Measurements from ENCODE around the gene KRTAP2-3.
"Not testable (repeated sequence)": the region's sequence is repeated elsewhere in the genome, so short reads cannot be mapped to it uniquely, and the experiment has no call there.

KRTAP2-3 gene

DNA sequence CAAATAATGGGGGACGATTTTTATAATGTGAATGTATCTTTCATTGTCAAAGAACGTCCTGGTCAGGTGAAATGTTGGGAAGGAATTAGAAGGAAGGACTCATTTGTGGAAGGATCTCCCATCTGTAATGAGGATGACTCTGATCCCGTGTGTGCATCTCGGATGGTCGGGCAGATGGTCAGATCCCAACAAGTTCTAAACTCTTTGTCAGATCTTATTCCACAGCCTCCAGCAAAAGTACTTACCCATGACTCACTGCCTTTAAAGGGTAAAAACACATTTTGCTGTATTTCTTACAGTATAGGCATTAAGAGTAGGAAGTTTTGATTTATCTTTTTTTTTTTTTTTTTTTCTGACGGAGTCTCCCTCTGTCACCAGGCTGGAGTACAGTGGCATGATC, 38.6 kb upstream of the KRTAP2-3 start:
- DNase-seq (ENCODE audit: low read depth) = no peak
- H3K4me3 ChIP-seq (ENCODE audit: low read depth, low read length) = no peak overlapping the region
- TF ChIP-seq, protein P1, sequence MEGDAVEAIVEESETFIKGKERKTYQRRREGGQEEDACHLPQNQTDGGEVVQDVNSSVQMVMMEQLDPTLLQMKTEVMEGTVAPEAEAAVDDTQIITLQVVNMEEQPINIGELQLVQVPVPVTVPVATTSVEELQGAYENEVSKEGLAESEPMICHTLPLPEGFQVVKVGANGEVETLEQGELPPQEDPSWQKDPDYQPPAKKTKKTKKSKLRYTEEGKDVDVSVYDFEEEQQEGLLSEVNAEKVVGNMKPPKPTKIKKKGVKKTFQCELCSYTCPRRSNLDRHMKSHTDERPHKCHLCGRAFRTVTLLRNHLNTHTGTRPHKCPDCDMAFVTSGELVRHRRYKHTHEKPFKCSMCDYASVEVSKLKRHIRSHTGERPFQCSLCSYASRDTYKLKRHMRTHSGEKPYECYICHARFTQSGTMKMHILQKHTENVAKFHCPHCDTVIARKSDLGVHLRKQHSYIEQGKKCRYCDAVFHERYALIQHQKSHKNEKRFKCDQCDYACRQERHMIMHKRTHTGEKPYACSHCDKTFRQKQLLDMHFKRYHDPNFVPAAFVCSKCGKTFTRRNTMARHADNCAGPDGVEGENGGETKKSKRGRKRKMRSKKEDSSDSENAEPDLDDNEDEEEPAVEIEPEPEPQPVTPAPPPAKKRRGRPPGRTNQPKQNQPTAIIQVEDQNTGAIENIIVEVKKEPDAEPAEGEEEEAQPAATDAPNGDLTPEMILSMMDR (IDR thresholded peaks at IDR 0.05; ENCODE audit: low read depth, low read length, missing control alignments) = no peak

DNA sequence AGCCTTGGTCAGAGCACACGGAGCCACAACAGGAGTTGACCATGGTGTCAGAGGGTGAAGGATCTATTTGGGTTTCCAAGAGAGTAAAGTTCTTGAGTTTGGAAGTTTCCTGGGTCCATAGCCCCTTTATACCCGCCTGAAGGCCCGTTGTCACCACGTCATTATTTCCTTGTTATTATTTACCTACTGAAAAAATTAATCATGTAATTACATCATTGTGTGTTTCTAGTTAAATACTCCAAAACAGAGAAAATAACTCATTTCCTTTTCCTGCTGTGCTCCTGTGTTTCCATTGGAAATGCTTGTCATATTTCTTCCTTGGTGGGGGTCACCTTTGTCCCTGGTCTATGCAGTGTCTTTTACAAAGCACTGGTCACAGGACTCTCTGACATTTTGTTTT, 38.1 kb upstream of the KRTAP2-3 start, which contains the start of gene KRTAP4-8:
KRTAP4-8 (minus strand) TSS at position 101 of the 400 bp plus-strand sequence; CDS start at position 43, 58 bp downstream.
- no peak for DNase-seq (ENCODE audit: low read depth)
- H3K4me3 ChIP-seq (ENCODE audit: low read depth, low read length) = no peak within 1 kb of the TSS
- TF ChIP-seq, protein P1 (IDR thresholded peaks at IDR 0.05; ENCODE audit: low read depth, low read length, missing control alignments) = no peak

DNA sequence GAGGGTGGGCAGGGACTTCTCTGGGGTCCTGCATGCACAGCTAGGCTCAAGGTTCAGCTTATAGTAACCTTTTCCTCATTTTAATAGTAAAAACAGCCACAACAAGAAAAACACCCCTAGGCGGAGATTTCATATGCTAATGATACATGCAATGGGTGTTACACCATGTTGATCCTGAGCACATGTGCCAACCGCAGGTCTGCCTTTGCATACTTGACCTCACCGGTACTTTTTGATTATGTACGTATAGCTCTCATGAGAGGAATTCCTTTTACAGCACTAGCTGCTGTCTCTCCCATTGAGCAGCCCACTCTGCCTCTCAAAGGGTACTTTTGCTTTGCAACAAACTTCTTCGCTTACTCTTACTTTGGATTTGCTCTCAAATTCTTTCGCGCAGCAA, 36.1 kb upstream of the KRTAP2-3 start:
- H3K4me3 ChIP-seq (ENCODE audit: low read depth, low read length) = no peak overlapping the region
- TF ChIP-seq, protein P1 (IDR thresholded peaks at IDR 0.05; ENCODE audit: low read depth, low read length, missing control alignments) = no peak
- DNase-seq (ENCODE audit: low read depth) = no peak

DNA sequence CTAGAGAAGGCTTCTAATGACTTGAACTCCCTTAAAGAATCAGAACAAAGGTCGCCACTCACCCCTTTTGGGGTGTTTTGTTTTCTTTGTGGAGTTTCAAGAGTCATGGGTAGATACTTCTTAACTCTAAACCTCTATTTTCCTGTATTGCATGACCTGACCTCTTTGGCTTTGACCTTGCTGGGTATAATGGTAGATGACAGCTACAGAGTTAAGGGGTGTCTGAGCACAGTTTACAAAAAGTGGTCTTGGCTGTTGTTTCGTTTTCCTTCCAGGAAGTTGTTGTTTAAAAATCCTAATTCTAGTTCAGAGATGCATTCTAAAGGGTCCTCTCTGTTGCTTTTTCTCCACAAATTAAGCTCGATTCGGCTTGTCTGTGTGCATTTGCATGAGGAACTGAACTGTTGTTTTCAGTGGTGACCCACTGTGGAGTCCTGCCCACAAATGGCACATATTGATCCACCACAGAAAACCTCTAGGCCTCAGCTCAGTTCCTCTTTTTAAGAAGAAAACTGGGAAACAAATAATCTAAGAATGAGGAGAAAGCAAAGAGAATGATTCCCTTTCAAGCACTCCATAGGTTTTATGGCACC, 28.9 kb upstream of the KRTAP2-3 start:
- not testable (repeated sequence) for H3K4me3 ChIP-seq (ENCODE audit: low read depth, low read length); DNase-seq (ENCODE audit: low read depth)

DNA sequence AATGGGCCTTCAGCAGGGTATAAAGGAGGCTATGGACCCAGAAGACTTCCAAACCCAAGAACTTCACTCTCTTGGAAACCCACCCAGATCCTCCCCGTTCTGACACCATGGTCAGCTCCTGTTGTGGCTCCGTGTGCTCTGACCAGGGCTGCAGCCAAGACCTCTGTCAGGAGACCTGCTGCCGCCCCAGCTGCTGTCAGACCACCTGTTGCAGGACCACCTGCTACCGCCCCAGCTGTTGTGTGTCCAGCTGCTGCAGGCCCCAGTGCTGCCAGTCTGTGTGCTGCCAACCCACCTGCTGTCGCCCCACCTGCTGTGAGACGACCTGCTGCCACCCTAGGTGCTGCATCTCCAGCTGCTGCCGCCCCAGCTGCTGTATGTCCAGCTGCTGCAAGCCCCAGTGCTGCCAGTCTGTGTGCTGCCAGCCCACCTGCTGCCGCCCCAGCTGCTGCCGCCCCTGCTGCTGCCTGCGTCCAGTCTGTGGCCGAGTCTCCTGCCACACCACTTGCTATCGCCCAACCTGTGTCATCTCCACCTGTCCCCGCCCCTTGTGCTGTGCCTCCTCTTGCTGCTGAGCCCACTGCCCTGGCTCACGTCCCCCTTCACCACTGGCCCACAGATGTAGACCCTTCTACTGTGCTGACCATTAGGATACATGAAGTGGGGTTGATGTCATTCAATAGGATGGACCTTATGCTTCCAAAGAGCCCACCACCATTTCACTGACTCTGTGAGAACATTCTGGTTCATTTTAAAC, 24.4 kb upstream of the KRTAP2-3 start, which contains the start of gene KRTAP4-7:
KRTAP4-7 (plus strand) TSS at position 51 of the 757 bp plus-strand sequence; CDS start at position 108, 57 bp downstream.
- not testable (repeated sequence) for DNase-seq (ENCODE audit: low read depth); H3K4me3 ChIP-seq (ENCODE audit: low read depth, low read length)

DNA sequence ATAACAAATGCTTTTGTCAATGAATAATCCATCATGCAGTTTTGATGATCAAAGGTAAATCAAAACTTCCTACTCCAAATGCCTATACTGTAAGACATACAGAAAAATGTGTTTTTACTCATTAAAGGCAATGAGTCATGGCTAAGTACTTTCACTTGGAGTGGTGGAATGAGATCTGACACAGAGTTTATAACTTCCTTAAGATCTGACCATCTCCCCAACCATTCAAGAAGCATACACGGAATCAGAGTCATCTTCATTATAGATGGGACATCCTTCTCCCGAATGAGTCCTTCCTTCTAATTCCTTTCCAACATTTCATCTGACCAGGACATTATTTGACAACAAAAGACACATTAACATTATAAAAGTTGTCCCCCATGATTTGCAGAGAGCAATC, 23.5 kb upstream of the KRTAP2-3 start:
- not testable (repeated sequence) for DNase-seq (ENCODE audit: low read depth); H3K4me3 ChIP-seq (ENCODE audit: low read depth, low read length)

DNA sequence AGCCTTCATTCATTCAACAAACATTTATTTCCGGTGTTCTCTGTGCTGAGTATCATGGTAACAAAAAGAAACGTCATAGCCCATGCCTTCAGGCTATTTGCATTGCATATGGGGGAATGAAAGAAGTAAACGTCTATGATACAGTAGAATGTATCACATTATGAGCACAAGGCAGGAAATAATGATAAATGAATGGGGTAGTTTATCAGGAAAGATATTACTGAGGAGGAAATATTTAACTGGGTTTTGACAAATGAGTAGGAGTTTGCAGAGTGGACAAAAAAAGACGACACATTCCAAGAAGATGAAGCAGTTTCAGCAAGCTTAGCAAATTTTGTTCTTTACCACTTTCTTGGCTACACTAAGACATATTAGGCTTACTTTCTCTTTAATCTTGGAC, 22.7 kb upstream of the KRTAP2-3 start:
- no peak for DNase-seq (ENCODE audit: low read depth)
- TF ChIP-seq, protein P1 (IDR thresholded peaks at IDR 0.05; ENCODE audit: low read depth, low read length, missing control alignments) = no peak

DNA sequence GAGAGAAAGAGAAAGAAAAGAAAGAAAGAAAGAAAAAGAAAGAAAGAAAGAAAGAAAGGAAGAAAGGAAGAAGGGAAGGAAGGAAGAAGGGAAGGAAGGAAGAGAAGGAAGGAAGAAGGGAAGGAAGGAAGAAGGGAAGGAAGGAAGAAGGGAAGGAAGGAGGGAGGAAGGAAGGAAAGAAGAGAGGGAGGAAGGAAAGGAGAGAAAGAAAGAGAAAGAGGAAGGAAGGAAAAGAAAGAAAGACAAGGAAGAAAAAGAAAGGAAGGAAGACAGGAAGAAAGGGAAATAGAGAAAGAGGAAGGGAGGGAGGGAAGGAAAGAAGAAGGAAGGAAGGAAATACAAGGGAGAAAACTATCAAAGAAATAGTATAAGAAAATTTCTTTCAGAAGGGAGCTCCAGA, 16.9 kb upstream of the KRTAP2-3 start:
- DNase-seq (ENCODE audit: low read depth) = no peak
- no peak overlapping the region for H3K4me3 ChIP-seq (ENCODE audit: low read depth, low read length)

More for the DNA sequence above, 22.7 kb upstream of the KRTAP2-3 start:
- H3K4me3 ChIP-seq (ENCODE audit: low read depth, low read length) = no peak overlapping the region

More for the DNA sequence above, 16.9 kb upstream of the KRTAP2-3 start:
- TF ChIP-seq, protein P1 (IDR thresholded peaks at IDR 0.05; ENCODE audit: low read depth, low read length, missing control alignments) = no peak
